ENCODE data around the gene KCNK15. TPM values are rescaled to one million over a fixed set of nuclear protein-coding genes. Genes with fewer than 3 reads are reported as not detected.

KCNK15 gene
- polyA plus RNA-seq, 1 experiment, result 0.82 TPM

GRCh38 chr20:44770484-44771171, 25.0 kb downstream of the KCNK15 start:
- CTCF ChIA-PET, result interaction anchor here (1.1 to 1.7 kb wide), 2 partner anchors 19 to 166 kb away, joined by 3 to 5 read pairs; no protein-coding TSS in a partner anchor

DNA sequence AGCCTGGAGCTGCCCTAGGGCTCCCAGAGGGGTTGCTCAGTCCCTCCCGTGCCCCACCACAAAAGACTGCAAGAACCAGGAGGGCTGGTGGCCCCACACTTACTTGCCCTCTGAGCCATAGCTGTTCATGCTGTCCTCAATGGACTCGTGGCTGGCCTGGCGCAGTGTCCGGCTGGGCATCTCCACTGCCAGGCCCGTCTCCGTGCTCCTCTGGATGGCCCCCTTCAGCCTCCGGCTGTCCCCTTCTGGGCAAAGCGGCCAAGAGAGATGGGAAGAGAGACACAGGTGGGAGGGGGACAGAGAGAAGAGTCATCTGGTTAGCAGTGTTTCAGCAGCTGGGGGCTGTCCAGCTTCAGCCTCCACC, 25.5 kb downstream of the KCNK15 start:
- POLR2A ChIA-PET, result no interaction called here
- Histone ChIP-seq H3K27me3 (ENCODE audit: control insufficient read depth, insufficient read depth, low read length) (peaks cover 6% of the 10 kb centered on the region), H3K36me3 (ENCODE audit: control insufficient read depth, insufficient read depth, low read length) (no peaks in the 10 kb centered on the region), H3K4me3 (ENCODE audit: low read depth, low read length) (no peak overlapping the region)
- TF ChIP-seq, protein P1, sequence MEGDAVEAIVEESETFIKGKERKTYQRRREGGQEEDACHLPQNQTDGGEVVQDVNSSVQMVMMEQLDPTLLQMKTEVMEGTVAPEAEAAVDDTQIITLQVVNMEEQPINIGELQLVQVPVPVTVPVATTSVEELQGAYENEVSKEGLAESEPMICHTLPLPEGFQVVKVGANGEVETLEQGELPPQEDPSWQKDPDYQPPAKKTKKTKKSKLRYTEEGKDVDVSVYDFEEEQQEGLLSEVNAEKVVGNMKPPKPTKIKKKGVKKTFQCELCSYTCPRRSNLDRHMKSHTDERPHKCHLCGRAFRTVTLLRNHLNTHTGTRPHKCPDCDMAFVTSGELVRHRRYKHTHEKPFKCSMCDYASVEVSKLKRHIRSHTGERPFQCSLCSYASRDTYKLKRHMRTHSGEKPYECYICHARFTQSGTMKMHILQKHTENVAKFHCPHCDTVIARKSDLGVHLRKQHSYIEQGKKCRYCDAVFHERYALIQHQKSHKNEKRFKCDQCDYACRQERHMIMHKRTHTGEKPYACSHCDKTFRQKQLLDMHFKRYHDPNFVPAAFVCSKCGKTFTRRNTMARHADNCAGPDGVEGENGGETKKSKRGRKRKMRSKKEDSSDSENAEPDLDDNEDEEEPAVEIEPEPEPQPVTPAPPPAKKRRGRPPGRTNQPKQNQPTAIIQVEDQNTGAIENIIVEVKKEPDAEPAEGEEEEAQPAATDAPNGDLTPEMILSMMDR (IDR thresholded peaks at IDR 0.05; ENCODE audit: insufficient read depth, low read depth, low read length), result no peak
- CTCF ChIA-PET, result interaction anchor here (1.7 kb wide), 1 partner anchor 20 kb away, joined by 5 read pairs; no protein-coding TSS in a partner anchor
- DNase-seq (ENCODE audit: low read depth), result no peak

More at GRCh38 chr20:44770484-44771171, 25.0 kb downstream of the KCNK15 start:
- POLR2A ChIA-PET, result no interaction called here
- Histone ChIP-seq H3K36me3 (ENCODE audit: control insufficient read depth, insufficient read depth, low read length) (no peaks in the 10 kb centered on the region), H3K4me3 (ENCODE audit: low read depth, low read length) (no peak overlapping the region), H3K27me3 (ENCODE audit: control insufficient read depth, insufficient read depth, low read length) (peaks cover 8% of the 10 kb centered on the region)
- TF ChIP-seq, protein P1 (IDR thresholded peaks at IDR 0.05; ENCODE audit: insufficient read depth, low read depth, low read length), result no peak
- no peak for DNase-seq (ENCODE audit: low read depth)

DNA sequence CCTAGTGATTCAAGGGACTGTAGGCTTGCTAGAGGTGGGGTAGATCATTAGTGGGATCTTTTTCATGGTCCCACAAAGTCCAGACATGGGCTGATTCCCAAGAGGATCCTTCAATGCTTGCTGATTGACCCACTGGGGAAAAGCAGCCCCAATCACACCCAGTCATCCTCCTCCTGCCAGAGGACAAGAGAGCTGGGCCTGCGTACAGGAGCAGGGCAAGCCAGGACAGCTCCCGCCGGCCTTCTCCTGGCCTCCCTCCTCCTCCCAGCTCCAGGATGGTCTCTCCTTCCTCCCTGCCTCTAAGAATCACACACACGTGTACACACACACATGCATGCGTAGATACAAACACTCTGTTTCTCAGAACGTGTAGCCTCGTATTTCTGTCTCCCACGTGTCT, 27.0 kb downstream of the KCNK15 start:
- ChIA-PET CTCF (interaction anchor here (0.6 kb wide), 1 partner anchor 13 kb away, joined by 3 read pairs; no protein-coding TSS in a partner anchor), POLR2A (no interaction called here)
- TF ChIP-seq, protein P1 (IDR thresholded peaks at IDR 0.05; ENCODE audit: insufficient read depth, low read depth, low read length), result no peak
- Histone ChIP-seq H3K27me3 (ENCODE audit: control insufficient read depth, insufficient read depth, low read length) (peaks cover 5% of the 10 kb centered on the region), H3K4me3 (ENCODE audit: low read depth, low read length) (no peak overlapping the region), H3K36me3 (ENCODE audit: control insufficient read depth, insufficient read depth, low read length) (no peaks in the 10 kb centered on the region)
- no peak for DNase-seq (ENCODE audit: low read depth)

DNA sequence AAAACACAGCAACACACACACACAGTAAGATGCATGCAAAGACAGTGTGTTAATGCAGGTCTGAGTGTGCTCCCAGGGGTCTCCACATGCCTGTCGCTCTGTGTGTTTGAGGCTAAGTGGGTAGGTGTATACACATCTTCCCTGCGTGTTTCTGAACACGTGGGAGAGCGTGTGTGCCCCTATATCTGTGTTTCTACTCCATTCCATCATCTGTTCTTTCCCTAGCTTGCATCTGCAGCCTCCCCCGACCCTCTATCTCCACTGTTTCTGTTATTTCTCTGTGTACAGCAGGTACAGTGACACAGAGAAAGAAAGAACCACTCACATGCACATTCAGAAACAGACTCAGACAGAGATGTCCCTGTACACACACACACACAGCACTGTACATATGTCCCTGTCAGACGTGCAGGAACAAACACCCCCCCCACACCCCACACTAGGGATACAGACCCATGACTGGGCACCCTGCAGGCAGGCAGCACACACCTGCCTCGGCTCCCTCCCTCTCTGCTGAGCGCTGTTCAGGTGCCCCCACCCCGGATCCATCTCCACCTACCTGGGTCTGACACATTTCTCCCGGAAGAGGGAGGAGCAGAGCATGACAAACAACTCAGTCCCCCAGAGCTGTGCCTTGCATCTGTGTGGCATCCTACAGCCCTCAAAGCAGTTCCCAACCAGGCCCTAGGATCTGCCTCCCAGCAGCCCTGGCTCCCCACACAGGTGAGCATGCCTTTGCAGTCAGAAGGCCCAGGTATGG, 27.6 kb downstream of the KCNK15 start:
- POLR2A ChIA-PET, result no interaction called here
- Histone ChIP-seq H3K36me3 (ENCODE audit: control insufficient read depth, insufficient read depth, low read length) (no peaks in the 10 kb centered on the region), H3K4me3 (ENCODE audit: low read depth, low read length) (no peak overlapping the region), H3K27me3 (ENCODE audit: control insufficient read depth, insufficient read depth, low read length) (peaks cover 5% of the 10 kb centered on the region)
- TF ChIP-seq, protein P1 (IDR thresholded peaks at IDR 0.05; ENCODE audit: insufficient read depth, low read depth, low read length), result no peak
- no peak for DNase-seq (ENCODE audit: low read depth)
- CTCF ChIA-PET, result no interaction called here

DNA sequence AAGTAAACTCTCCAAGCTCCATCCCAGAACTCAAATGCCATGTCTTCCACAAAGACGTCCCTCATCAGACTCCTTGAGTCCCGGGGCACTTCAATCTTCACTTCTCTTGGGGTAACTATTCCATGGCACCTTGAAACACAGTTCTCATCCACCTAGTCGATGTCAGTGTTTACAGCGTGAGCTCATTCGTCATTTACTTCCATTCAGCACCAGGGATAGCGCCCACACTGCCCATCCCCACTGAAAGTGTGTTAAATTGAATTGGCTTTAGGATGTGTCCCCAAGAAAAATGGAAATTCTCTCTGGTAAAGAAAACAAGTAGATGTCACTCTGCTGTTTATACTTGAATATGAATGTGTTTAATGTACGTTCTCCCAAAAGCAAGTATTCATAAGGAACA, 31.3 kb downstream of the KCNK15 start:
- Histone ChIP-seq H3K36me3 (ENCODE audit: control insufficient read depth, insufficient read depth, low read length) (no peaks in the 10 kb centered on the region), H3K27me3 (ENCODE audit: control insufficient read depth, insufficient read depth, low read length) (peaks cover 3% of the 10 kb centered on the region), H3K4me3 (ENCODE audit: low read depth, low read length) (no peak overlapping the region)
- ChIA-PET POLR2A (no interaction called here), CTCF (interaction anchor here (0.9 to 1.3 kb wide), 2 partner anchors 9 to 12 kb away, joined by 3 to 4 read pairs; no protein-coding TSS in a partner anchor)
- TF ChIP-seq, protein P1 (IDR thresholded peaks at IDR 0.05; ENCODE audit: insufficient read depth, low read depth, low read length), result no peak
- no peak for DNase-seq (ENCODE audit: low read depth)

Data from BJ (cell line).